ENCODE results near the gene NEK1. TPM values are rescaled to one million over a fixed set of nuclear protein-coding genes. Genes with fewer than 3 reads are reported as not detected.

Gene NEK1
- total and polyA plus RNA-seq, 11 donors, result 4.8 to 17.8 (median 12.0) TPM

- H3K27ac ChIP-seq, result peak overlapping the region in 5 of 12 donors; percentile 12 to 86 (median 19)
- no peaks in the 10 kb centered on the region for H3K36me3 ChIP-seq
- no peaks in the 10 kb centered on the region for H3K27me3 ChIP-seq
- TF ChIP-seq, protein P1, sequence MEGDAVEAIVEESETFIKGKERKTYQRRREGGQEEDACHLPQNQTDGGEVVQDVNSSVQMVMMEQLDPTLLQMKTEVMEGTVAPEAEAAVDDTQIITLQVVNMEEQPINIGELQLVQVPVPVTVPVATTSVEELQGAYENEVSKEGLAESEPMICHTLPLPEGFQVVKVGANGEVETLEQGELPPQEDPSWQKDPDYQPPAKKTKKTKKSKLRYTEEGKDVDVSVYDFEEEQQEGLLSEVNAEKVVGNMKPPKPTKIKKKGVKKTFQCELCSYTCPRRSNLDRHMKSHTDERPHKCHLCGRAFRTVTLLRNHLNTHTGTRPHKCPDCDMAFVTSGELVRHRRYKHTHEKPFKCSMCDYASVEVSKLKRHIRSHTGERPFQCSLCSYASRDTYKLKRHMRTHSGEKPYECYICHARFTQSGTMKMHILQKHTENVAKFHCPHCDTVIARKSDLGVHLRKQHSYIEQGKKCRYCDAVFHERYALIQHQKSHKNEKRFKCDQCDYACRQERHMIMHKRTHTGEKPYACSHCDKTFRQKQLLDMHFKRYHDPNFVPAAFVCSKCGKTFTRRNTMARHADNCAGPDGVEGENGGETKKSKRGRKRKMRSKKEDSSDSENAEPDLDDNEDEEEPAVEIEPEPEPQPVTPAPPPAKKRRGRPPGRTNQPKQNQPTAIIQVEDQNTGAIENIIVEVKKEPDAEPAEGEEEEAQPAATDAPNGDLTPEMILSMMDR (IDR thresholded peaks at IDR 0.05), result no peak
- no peak for TF ChIP-seq POLR2A (IDR thresholded peaks at IDR 0.05)
- no peak for ATAC-seq
- no peak for DNase-seq
- no peaks in the 10 kb centered on the region for H3K9me3 ChIP-seq
- WGBS, 4 donors, result 58 to 69% (median 63%) methylated on average over 3 of the region's 3 CpGs
- H3K4me3 ChIP-seq, result no peak overlapping the region
- H3K4me1 ChIP-seq, result peaks cover 0 to 26% (median 17%) of the 10 kb centered on the region in 12 donors
- intact Hi-C loops (cut with DNase I), result loop anchor here in 1 of 10 donors (2.0 kb wide), 1 partner anchor 37 kb away; the partner anchor contains the start of gene CLCN3
Observed at GRCh38 chr4:169657470-169658107, 45.2 kb upstream of the NEK1 start.

DNA sequence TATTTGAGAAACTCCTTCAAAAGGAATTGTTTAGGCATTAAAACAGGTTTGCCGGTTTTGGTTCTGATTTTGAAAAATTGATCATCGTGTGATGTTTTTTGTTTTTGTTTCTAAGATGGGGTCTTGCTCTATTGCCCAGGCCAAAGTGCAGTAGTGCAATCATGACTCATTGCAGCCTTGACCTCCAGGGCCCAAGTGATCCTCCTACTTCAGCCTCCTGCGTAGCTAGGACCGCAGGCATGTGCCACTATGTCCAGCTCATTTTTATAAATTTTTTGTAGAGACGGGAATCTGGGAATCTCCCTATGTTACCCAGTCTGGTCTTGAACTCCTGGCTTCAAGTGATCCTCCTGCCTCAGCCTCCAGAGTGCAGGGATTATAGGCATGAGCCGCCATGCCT is 43.0 kb upstream of the NEK1 start:
- Histone ChIP-seq H3K27me3 (no peaks in the 10 kb centered on the region), H3K4me1 (peaks cover 3 to 37% (median 18%) of the 10 kb centered on the region in 12 donors), H3K9me3 (no peaks in the 10 kb centered on the region), H3K36me3 (no peaks in the 10 kb centered on the region), H3K27ac (no peak overlapping the region), H3K4me3 (no peak overlapping the region)
- ATAC-seq, result no peak
- DNase-seq, result no peak
- no peak for TF ChIP-seq POLR2A (IDR thresholded peaks at IDR 0.05)
- TF ChIP-seq, protein P1 (IDR thresholded peaks at IDR 0.05), result no peak
- intact Hi-C loops (cut with DNase I), result no loop called here
- WGBS, 4 donors, result 96 to 98% (median 97%) methylated on average over 6 of the region's 6 CpGs

GRCh38 chr4:169652535-169652934 is 40.2 kb upstream of the NEK1 start:
- TF ChIP-seq, protein P1 (IDR thresholded peaks at IDR 0.05), result no peak
- TF ChIP-seq POLR2A (IDR thresholded peaks at IDR 0.05), result no peak
- intact Hi-C loops (cut with DNase I), result no loop called here
- Histone ChIP-seq H3K4me1 (peaks cover 0 to 34% (median 9%) of the 10 kb centered on the region in 12 donors), H3K27me3 (no peaks in the 10 kb centered on the region), H3K36me3 (no peaks in the 10 kb centered on the region), H3K9me3 (no peaks in the 10 kb centered on the region), H3K27ac (peak overlapping the region in 2 of 12 donors; percentile 75 to 86), H3K4me3 (no peak overlapping the region)
- DNase-seq (no peak), ATAC-seq (no peak)

DNA sequence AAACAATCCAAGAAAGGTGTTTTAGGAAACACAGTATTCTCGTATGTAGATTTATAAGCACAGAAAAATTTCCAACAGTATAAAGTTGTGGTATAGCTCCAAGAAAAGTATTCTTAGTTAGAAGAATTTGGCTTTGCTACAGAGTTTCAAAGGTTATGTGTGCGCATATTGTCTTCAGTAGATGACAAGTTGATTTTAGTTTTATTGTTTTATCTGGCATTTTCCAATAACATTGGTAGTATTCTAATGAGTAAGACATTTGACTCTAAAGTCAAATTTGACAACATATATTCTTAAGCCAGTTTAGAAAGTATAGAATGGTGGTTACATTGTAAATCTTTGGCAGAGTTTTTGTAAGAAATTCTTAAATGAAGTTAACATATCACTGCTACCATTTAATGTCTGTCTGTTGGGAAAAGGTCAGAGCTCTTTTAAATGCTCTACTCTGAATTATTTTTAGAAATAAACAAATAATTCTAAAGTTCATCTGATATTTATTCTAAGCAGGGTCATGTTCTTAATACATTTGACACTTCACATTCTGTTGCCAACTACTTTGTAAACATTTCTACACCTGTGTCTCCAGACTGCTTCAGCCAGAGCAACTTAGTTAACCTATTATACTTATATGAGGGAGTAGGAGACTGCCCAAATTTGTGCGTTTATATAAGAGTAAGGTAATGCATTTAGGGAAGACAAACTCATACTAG is 38.0 kb upstream of the NEK1 start:
- peak overlapping the region; percentile 37 to 89 (median 80) for H3K27ac ChIP-seq
- peaks cover 0 to 5% (median 0%) of the 10 kb centered on the region in 9 donors for H3K36me3 ChIP-seq
- peaks cover 0 to 34% (median 9%) of the 10 kb centered on the region in 12 donors for H3K4me1 ChIP-seq
- peak overlapping the region in 2 of 12 donors; percentile 7 to 10 for H3K4me3 ChIP-seq
- DNase-seq (no peak), ATAC-seq (peak; percentile 50 to 78 (median 64))
- no peaks in the 10 kb centered on the region for H3K9me3 ChIP-seq
- intact Hi-C loops (cut with DNase I), result no loop called here
- TF ChIP-seq POLR2A (IDR thresholded peaks at IDR 0.05), result no peak
- TF ChIP-seq, protein P1 (IDR thresholded peaks at IDR 0.05), result no peak
- no peaks in the 10 kb centered on the region for H3K27me3 ChIP-seq
- 43 to 54% (median 50%) methylated on average over 3 of the region's 3 CpGs for WGBS, 4 donors
